ENCODE data around the gene PRKCSH.
A peak's percentile ranks its signal among the peaks of the same experiment; 100 is the strongest.

Gene PRKCSH

GRCh38 chr19:11418094-11418548 lies 17.3 kb upstream of the PRKCSH start:
- DNase-seq, result no peak
- Histone ChIP-seq H3K27ac (no peak overlapping the region), H3K4me3 (ENCODE audit: low read depth, low read length) (no peak overlapping the region), H3K27me3 (replicated peaks) (peaks cover 41% of the 10 kb centered on the region), H3K36me3 (replicated peaks) (no peaks in the 10 kb centered on the region)
- in situ Hi-C loops (cut with HindIII; ENCODE audit: low pct_ligation_motif_present, low sequenced_read_pairs), result no loop called here
- no peak for TF ChIP-seq CTCF (IDR thresholded peaks at IDR 0.05; ENCODE audit: low read depth, low read length, missing control alignments)

GRCh38 chr19:11418549-11419506 lies 16.6 kb upstream of the PRKCSH start, which contains the start of gene RGL3:
TSS of gene RGL3 (minus strand) at chr19:11419314. CDS start at chr19:11419278, 36 bp downstream.
- no peak within 1 kb of the TSS for H3K27ac ChIP-seq
- H3K36me3 ChIP-seq (replicated peaks), result no peaks in the 10 kb centered on the region
- in situ Hi-C loops (cut with HindIII; ENCODE audit: low pct_ligation_motif_present, low sequenced_read_pairs), result no loop called here
- TF ChIP-seq CTCF (IDR thresholded peaks at IDR 0.05; ENCODE audit: low read depth, low read length, missing control alignments), result no peak
- peaks cover 46% of the 10 kb centered on the region for H3K27me3 ChIP-seq (replicated peaks)
- H3K4me3 ChIP-seq (ENCODE audit: low read depth, low read length), result no peak within 1 kb of the TSS
- no peak for DNase-seq

GRCh38 chr19:11420429-11421370 lies 14.7 kb upstream of the PRKCSH start:
- H3K27me3 ChIP-seq (replicated peaks), result peaks cover 50% of the 10 kb centered on the region
- peak overlapping the region; percentile 20 for H3K4me3 ChIP-seq (ENCODE audit: low read depth, low read length)
- DNase-seq, result no peak
- TF ChIP-seq CTCF (IDR thresholded peaks at IDR 0.05; ENCODE audit: low read depth, low read length, missing control alignments), result no peak
- in situ Hi-C loops (cut with HindIII; ENCODE audit: low pct_ligation_motif_present, low sequenced_read_pairs), result no loop called here
- no peak overlapping the region for H3K27ac ChIP-seq
- no peaks in the 10 kb centered on the region for H3K36me3 ChIP-seq (replicated peaks)

- DNase-seq, result no peak
- Histone ChIP-seq H3K27me3 (replicated peaks) (peaks cover 50% of the 10 kb centered on the region), H3K36me3 (replicated peaks) (no peaks in the 10 kb centered on the region), H3K27ac (no peak overlapping the region), H3K4me3 (ENCODE audit: low read depth, low read length) (no peak overlapping the region)
- in situ Hi-C loops (cut with HindIII; ENCODE audit: low pct_ligation_motif_present, low sequenced_read_pairs), result no loop called here
- no peak for TF ChIP-seq CTCF (IDR thresholded peaks at IDR 0.05; ENCODE audit: low read depth, low read length, missing control alignments)
Observed at GRCh38 chr19:11421371-11422098, 13.9 kb upstream of the PRKCSH start.
